Progenitor cell of endocrine pancreas (in vitro differentiated cells): ENCODE measurements around the gene RNF19B. TPM values are rescaled to one million over a fixed set of nuclear protein-coding genes. Genes with fewer than 3 reads are reported as not detected.

ENCODE experiments used
- DNase-seq: peaks from one replicate; pipeline ENCODE4 v3.0.0; 2021; ENCODE audit warnings: low spot score; ENCODE audit not compliant: unreplicated experiment
- H3K27ac Mint-ChIP-seq: 2 replicates; pipeline ENCODE4 v1.8.0; 2021; ENCODE audit warnings: mild to moderate bottlenecking, moderate library complexity, mixed read lengths
- H3K27me3 Mint-ChIP-seq: 2 replicates; pipeline ENCODE4 v1.8.0; 2021; ENCODE audit warnings: mixed read lengths
- H3K36me3 Mint-ChIP-seq: 2 replicates; pipeline ENCODE4 v1.8.0; 2022; ENCODE audit warnings: mixed read lengths; ENCODE audit not compliant: insufficient read depth
- H3K4me1 Mint-ChIP-seq: 2 replicates; pipeline ENCODE4 v1.8.0; 2021; ENCODE audit warnings: low read depth, mixed read lengths
- H3K4me3 Mint-ChIP-seq: 2 replicates; pipeline ENCODE4 v1.8.0; 2021; ENCODE audit warnings: low read depth, mild to moderate bottlenecking, moderate library complexity, mixed read lengths
- H3K9me3 Mint-ChIP-seq: 2 replicates; pipeline ENCODE4 v1.8.0; 2021; ENCODE audit warnings: low read depth, mixed read lengths
- CTCF ChIP-seq: fragments of 200-600 bp; sonication (generic); IDR thresholded peaks from one replicate; pipeline ENCODE4 v1.5.0; 2021; ENCODE audit warnings: antibody characterized with exemption, mild to moderate bottlenecking; ENCODE audit not compliant: unreplicated experiment
- total RNA-seq: library from RNA; stranded (reverse); gene quantifications from 2 replicates; pipeline ENCODE4 v1.2.1, GENCODE V29; 2021

RNF19B gene
- total RNA-seq, 1 donor from 2014 or later: 14.2 TPM

- Mint-ChIP-seq H3K9me3 (no peaks in the 10 kb centered on the region), H3K27ac (no peak overlapping the region), H3K36me3 (peaks cover 2% of the 10 kb centered on the region), H3K27me3 (no peaks in the 10 kb centered on the region), H3K4me3 (no peak overlapping the region), H3K4me1 (peaks cover 17% of the 10 kb centered on the region)
- no peak for DNase-seq
- no peak for TF ChIP-seq CTCF
Observed at GRCh38 chr1:32958827-32959226, 5.8 kb downstream of the RNF19B start.

- Mint-ChIP-seq H3K4me1 (peaks cover 5% of the 10 kb centered on the region), H3K36me3 (peaks cover 2% of the 10 kb centered on the region), H3K9me3 (no peaks in the 10 kb centered on the region), H3K4me3 (no peak overlapping the region), H3K27ac (no peak overlapping the region), H3K27me3 (no peaks in the 10 kb centered on the region)
- no peak for DNase-seq
- no peak for TF ChIP-seq CTCF
Observed at GRCh38 chr1:32957017-32957416, 7.6 kb downstream of the RNF19B start.

- Mint-ChIP-seq H3K27me3 (no peaks in the 10 kb centered on the region), H3K9me3 (no peaks in the 10 kb centered on the region), H3K4me3 (no peak overlapping the region), H3K36me3 (peaks cover 2% of the 10 kb centered on the region), H3K27ac (no peak overlapping the region), H3K4me1 (peaks cover 5% of the 10 kb centered on the region)
- no peak for TF ChIP-seq CTCF
- no peak for DNase-seq
Observed at GRCh38 chr1:32954168-32954567, 10.4 kb downstream of the RNF19B start.

GRCh38 chr1:32953495-32953894 lies 11.1 kb downstream of the RNF19B start:
- no peaks in the 10 kb centered on the region for H3K9me3 Mint-ChIP-seq
- DNase-seq: no peak
- H3K27ac Mint-ChIP-seq: no peak overlapping the region
- H3K36me3 Mint-ChIP-seq: peaks cover 2% of the 10 kb centered on the region
- peaks cover 12% of the 10 kb centered on the region for H3K4me1 Mint-ChIP-seq
- no peak overlapping the region for H3K4me3 Mint-ChIP-seq
- H3K27me3 Mint-ChIP-seq: no peaks in the 10 kb centered on the region
- TF ChIP-seq CTCF: no peak

GRCh38 chr1:32949519-32949918 lies 15.1 kb downstream of the RNF19B start:
- Mint-ChIP-seq H3K4me3 (no peak overlapping the region), H3K4me1 (peaks cover 23% of the 10 kb centered on the region), H3K27ac (no peak overlapping the region), H3K9me3 (no peaks in the 10 kb centered on the region), H3K27me3 (no peaks in the 10 kb centered on the region), H3K36me3 (peaks cover 14% of the 10 kb centered on the region)
- no peak for DNase-seq
- TF ChIP-seq CTCF: no peak
